HG03342 (cell line): ENCODE measurements around the gene ID3.
"Not testable (repeated sequence)": the region's sequence is repeated elsewhere in the genome, so short reads cannot be mapped to it uniquely, and the experiment has no call there.

ENCODE experiments used
- ATAC-seq: cut with Tn5 transposase; IDR thresholded peaks from one replicate; pipeline ENCODE4 v1.9.1; 2021; ENCODE audit warnings: mild to moderate bottlenecking, moderate library complexity; ENCODE audit not compliant: unreplicated experiment

ID3 gene

GRCh38 chr1:23589585-23589986 is 30.3 kb upstream of the ID3 start:
- ATAC-seq, result no peak

GRCh38 chr1:23588749-23589548 is 29.6 kb upstream of the ID3 start:
- no peak for ATAC-seq

- no peak for ATAC-seq
These were observed 26.2 kb upstream of the ID3 start for GRCh38 chr1:23585321-23586022.

DNA sequence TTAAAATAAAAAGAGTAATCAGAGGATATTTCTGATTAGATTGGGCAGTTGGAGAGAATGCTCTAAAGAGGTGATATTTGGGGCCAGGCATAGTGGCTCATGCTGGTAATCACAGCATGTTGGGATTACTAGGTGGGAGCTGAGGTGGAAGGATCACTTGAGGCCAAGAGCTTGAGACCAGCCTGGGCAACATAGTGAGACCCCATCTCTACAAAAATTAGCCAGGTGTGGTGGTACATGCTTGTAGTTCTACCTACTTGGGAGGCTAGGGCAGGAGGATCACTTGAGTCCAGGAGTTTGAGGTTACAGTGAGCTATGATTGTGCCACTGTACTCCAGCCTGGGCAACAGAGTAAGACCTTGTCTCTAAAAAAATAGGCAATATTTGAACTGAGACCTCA is 24.4 kb upstream of the ID3 start:
- not testable (repeated sequence) for ATAC-seq

- no peak for ATAC-seq
These were observed 23.5 kb upstream of the ID3 start for GRCh38 chr1:23582820-23583219.

GRCh38 chr1:23581219-23581618 is 21.9 kb upstream of the ID3 start:
- ATAC-seq, result no peak

DNA sequence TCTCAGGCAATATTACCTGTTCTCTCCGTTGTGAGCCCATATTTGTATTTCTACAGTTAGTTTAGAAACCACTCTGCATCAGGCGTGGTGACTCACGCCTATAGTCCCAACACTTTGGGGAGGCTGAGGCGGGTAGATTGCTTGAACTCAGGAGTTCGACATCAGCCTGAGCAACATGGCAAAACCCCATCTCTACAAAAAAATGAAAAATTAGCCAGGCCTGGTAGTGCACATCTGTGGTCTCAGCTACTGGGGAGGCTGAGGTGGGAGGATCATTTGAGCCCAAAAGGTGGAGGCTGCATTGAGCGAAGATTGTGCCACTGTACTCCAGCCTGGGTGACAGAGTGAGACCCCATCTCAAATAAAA is 19.7 kb upstream of the ID3 start:
- no peak for ATAC-seq

DNA sequence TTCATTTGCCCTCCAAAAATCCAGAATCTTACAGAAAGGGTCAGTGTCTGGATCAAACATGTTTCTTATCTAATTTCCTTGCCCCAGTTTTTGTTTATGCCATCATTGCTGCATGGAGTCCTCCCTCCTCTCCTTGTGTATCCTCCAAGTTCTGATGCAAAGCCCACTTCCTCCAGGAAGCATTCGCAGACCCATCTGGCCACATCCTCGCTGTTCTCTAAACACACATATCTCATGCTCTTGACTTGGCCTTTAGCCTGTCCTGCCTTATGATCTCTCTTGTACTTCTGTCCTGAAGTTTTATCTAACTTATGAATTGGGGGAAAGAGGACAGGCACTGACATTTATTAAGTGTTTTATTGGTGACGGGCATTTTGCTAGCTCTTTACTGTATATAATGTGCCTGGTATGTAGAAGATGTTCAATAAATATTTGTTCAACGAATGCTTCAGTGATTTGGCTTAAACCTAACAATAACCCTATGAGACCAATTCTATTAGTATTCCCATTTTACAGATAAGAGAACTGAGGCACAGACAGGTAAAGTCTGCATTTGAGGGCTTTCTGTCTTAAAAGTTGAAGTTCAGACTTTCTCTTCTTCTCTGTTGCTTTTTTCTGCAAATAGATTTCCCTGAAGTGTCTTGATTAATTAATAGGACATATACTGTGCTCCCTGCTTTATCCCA is 19.2 kb upstream of the ID3 start:
- ATAC-seq, result no peak

- ATAC-seq, result peak; percentile 78
These were observed 18.0 kb upstream of the ID3 start for GRCh38 chr1:23577056-23578004.

DNA sequence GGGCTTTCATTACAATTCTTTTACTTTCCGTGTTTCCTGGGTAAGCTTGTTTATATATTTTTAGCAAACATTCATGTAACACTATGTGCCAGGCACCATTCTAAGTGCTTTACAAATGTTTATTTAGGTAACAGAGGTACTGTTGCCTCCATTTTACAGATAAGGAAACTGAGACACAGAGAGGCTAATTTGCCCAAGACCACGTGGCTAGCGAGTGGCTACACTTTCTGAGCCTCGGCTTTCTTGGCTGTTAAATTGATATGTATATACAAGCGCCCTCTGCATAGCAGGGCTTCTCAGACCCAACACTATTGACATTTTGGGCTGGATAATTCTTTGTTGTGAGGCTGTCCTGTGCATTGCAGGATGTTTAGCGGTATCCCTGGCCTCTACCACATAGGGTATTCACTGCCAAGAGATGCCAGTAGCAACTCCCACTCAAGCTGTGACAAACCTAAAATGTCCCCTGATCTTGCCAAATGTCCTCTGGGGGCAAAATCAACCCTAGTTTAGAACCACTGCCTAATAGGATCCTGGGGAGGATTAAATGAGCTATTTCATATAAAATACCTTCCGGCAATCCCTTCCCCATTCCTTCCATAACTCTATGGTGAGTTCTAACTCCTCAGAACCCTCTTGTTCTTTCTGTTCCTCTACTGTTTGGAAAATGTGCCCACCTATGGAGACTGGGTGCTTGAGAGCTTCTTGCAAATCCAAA is 17.2 kb upstream of the ID3 start:
- ATAC-seq, result no peak

DNA sequence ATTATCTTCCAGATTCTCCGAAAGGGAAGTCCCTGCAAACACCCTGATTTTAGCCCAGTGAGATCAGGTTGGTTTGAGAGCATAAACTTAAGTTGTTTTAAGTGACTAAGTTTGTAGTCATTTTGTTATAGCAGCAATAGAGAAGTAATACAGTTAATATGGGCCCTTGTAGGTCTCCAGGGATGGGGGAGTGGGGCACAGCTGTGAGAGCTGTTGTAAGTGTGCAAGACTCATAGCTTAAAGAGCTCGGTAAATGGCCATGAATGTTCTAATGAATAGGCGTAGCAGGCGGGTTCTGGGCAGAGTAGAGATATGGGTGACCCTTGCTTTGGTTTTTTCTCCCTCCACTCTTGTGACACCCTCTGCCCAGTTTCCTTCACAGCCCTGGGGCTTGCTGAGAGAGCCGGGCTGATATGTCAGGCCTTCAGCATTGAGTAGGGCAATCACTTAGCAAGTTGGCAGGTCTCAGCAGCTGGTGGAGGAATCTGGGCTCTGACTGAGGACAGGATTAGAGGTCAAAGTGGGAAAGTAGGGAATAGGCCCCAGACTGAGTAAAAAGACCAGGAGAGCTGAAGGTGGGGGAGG is 16.0 kb upstream of the ID3 start:
- no peak for ATAC-seq

DNA sequence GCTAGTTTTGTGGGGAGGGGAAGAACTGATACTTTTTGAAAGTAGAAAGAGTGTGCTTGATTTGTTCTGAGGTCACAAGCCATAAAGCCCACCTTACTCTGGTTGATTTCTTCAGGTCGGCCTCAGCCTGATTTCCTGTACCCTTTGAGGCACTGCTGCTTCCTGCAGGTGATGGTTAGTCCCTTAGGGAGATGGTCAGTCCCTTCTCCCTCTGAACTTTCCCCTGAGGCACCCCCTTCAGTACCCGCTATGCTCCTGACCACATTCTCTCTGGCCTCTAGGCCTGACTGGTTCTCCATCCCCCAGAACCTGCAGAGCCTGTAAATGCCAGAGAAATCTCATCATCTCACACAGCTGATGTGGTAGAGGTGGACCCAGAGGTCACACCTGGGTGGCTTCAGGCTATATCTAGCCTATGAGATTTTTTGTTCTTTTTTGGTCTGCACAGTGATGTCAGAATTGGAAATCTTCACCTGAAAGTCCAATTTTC is 15.0 kb upstream of the ID3 start:
- ATAC-seq, result peak; percentile 43

- ATAC-seq, result no peak
These were observed 14.4 kb upstream of the ID3 start for GRCh38 chr1:23573574-23574182.

DNA sequence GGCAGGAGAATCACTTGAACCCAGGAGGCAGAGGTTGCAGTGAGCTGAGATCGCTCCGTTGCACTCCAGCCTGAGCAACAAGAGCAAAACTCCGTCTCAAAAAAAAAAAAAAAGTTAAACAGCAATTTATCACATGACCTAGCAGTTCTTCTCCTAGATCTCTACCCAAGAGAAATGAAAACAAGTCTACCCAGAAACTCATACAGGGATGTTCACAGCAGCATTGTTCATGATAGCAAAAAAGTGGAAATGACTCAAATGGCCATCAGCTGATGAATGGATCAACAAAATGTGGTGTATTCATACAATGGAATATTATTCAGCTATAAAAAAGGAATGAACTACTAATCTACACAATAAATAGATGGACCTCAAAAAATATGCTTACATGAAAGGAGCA is 12.2 kb upstream of the ID3 start:
- no peak for ATAC-seq

GRCh38 chr1:23570001-23570691 is 10.8 kb upstream of the ID3 start:
- ATAC-seq, result no peak

DNA sequence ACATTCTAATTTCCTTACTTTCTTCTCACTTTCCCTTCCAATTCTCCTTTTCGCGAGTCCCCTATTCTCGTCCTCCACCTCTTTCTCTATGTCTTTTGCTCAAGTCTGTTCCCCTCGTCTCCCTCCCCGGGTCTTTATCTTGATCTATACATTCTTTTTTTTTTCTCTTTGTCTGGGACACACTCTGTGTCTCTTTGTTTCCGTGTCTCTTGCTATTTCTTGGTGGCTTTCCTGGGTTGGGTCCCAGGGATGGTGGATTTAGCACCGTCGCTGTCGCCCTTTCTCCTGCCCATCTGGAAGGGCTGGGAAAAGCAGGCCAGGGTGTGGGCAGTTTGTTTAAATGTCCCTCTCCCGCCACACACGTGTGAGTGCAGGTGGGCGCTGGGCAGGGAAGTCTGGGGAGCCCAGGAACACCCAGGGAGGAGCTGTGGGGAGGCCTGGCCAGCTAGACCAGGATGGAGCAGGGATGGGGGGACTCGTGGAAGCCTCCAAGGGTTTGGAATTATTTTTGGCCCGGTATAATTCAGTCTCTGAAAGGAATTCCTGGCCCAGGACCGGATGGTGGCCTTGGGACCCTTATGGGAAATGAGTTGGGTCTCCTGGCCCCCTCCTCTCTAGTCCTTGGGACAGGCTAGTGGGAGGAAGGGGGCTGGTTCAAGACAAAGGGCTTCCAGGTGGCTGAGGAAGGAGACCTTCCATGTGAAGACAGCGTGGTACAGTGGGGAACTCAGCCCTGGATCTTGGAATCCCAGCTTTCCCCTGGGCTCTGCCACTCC is 9.5 kb upstream of the ID3 start:
- no peak for ATAC-seq

DNA sequence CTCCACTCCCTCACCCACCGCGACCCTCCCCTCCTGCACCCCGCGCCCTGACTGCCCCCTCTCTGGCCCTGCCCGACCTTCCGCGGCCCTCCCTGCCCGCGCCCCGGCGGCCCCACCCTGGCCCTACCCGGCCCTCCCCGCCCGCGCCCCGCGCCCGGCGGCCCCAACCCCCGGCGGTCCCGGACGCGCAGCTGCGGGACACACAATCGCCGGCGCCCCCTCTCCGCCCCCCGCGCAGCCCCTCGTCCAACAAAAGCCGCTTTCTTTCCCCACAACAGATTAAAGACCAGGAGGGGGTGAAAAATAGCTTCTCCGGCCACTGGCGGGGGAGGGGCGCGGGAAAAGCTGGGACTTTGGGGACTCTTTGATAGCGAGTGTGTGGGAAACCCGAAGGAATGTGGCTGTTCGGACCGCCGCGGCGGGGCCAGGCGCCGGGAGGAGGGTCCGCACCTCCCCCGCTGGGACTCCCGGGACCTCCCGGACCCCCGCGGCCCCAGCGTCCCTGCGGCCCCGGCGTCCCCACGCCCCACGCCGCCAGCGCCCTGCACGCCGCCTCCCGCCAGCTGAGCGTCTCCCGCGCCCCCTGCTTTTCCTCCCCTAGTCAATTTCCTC is 8.8 kb upstream of the ID3 start:
- no peak for ATAC-seq

GRCh38 chr1:23567629-23567995 is 8.3 kb upstream of the ID3 start:
- no peak for ATAC-seq
